HS-5 (cell line): Measurements from ENCODE around the gene CPLANE1.
"Not testable (repeated sequence)": the region's sequence is repeated elsewhere in the genome, so short reads cannot be mapped to it uniquely, and the experiment has no call there.

Experiments used
- DNase-seq: peaks from one replicate; pipeline ENCODE4 v3.0.0-alpha.2; 2012; ENCODE audit warnings: low read depth

The CPLANE1 gene

GRCh38 chr5:37121027-37121426, 128.1 kb downstream of the CPLANE1 start:
- DNase-seq: no peak

GRCh38 chr5:37120270-37120669, 128.9 kb downstream of the CPLANE1 start:
- no peak for DNase-seq

GRCh38 chr5:37116359-37116758, 132.8 kb downstream of the CPLANE1 start:
- no peak for DNase-seq

- DNase-seq: no peak
Observed at GRCh38 chr5:37112383-37112991, 136.7 kb downstream of the CPLANE1 start.

GRCh38 chr5:37111426-37112382, 137.5 kb downstream of the CPLANE1 start:
- DNase-seq: no peak

- DNase-seq: no peak
Observed at GRCh38 chr5:37110135-37110534, 139.0 kb downstream of the CPLANE1 start.

- DNase-seq: no peak
Observed at GRCh38 chr5:37109338-37109737, 139.8 kb downstream of the CPLANE1 start.

GRCh38 chr5:37103302-37103701, 145.9 kb downstream of the CPLANE1 start:
- no peak for DNase-seq

GRCh38 chr5:37099267-37099666, 149.9 kb downstream of the CPLANE1 start:
- not testable (repeated sequence) for DNase-seq

GRCh38 chr5:37093795-37094194, 155.4 kb downstream of the CPLANE1 start:
- not testable (repeated sequence) for DNase-seq

- DNase-seq: no peak
Observed at GRCh38 chr5:37090781-37091180, 158.4 kb downstream of the CPLANE1 start.

GRCh38 chr5:37090123-37090726, 159.0 kb downstream of the CPLANE1 start:
- no peak for DNase-seq

- no peak for DNase-seq
Observed at GRCh38 chr5:37088009-37088408, 161.2 kb downstream of the CPLANE1 start.

GRCh38 chr5:37086466-37087173, 162.6 kb downstream of the CPLANE1 start:
- DNase-seq: no peak

- DNase-seq: not testable (repeated sequence)
Observed at GRCh38 chr5:37086026-37086425, 163.2 kb downstream of the CPLANE1 start.

GRCh38 chr5:37082977-37083376, 166.2 kb downstream of the CPLANE1 start:
- not testable (repeated sequence) for DNase-seq

GRCh38 chr5:37080697-37081096, 168.5 kb downstream of the CPLANE1 start:
- DNase-seq: no peak

GRCh38 chr5:37077146-37077545, 172.0 kb downstream of the CPLANE1 start:
- no peak for DNase-seq

GRCh38 chr5:37075399-37075950, 173.7 kb downstream of the CPLANE1 start:
- DNase-seq: no peak

- DNase-seq: peak; percentile 40
Observed at GRCh38 chr5:37071901-37072581, 177.1 kb downstream of the CPLANE1 start.

GRCh38 chr5:37071487-37071886, 177.7 kb downstream of the CPLANE1 start:
- DNase-seq: no peak
